ENCODE measurements around the gene NETO2.

GRCh38 chr16:47057630-47057993 is 86.1 kb downstream of the NETO2 start:
- TF ChIP-seq EZH2 (IDR thresholded peaks at IDR 0.05; ENCODE audit: insufficient read depth, poor library complexity, severe bottlenecking) (no peak), EZH2phosphoT487 (IDR thresholded peaks at IDR 0.05; ENCODE audit: insufficient read depth, low read depth) (no peak)

Data from GM23248 (cell line).